Parathyroid adenoma (tissue), 2 donors: ENCODE measurements around the gene NPIPA5.
"Not testable (repeated sequence)": the region's sequence is repeated elsewhere in the genome, so short reads cannot be mapped to it uniquely, and the experiment has no call there.

ENCODE experiments used
- H2AFZ ChIP-seq: fragments of 300-600 bp; sonication (generic); one replicate; pipeline ENCODE4 v1.7.0; 2017; ENCODE audit warnings: antibody characterized with exemption, mild to moderate bottlenecking
- H3K27ac ChIP-seq: fragments of 300-600 bp; sonication (generic); one replicate; pipeline ENCODE4 v1.7.0; 2017
- H3K27me3 ChIP-seq: fragments of 300-600 bp; sonication (generic); one replicate; pipeline ENCODE4 v1.7.0; 2017; ENCODE audit warnings: low read length; ENCODE audit not compliant: control insufficient read depth, insufficient read depth
- H3K36me3 ChIP-seq: fragments of 300-600 bp; sonication (generic); one replicate; pipeline ENCODE4 v1.7.0; 2017; ENCODE audit warnings: low read length; ENCODE audit not compliant: control insufficient read depth, insufficient read depth
- H3K4me1 ChIP-seq: fragments of 300-600 bp; sonication (generic); one replicate; pipeline ENCODE4 v1.7.0; 2017; ENCODE audit warnings: control low read depth
- H3K4me2 ChIP-seq: fragments of 300-600 bp; sonication (generic); one replicate; pipeline ENCODE4 v1.7.0; 2017; ENCODE audit warnings: low read length
- H3K4me3 ChIP-seq: fragments of 300-600 bp; sonication (generic); one replicate; pipeline ENCODE4 v1.7.0; 2017; ENCODE audit warnings: low read depth, low read length
- H3K79me2 ChIP-seq: fragments of 300-600 bp; sonication (generic); one replicate; pipeline ENCODE4 v1.7.0; 2017; ENCODE audit warnings: control low read depth
- H3K9ac ChIP-seq: fragments of 300-600 bp; sonication (generic); one replicate; pipeline ENCODE4 v1.7.0; 2017; ENCODE audit warnings: mild to moderate bottlenecking
- H3K9me3 ChIP-seq: fragments of 300-600 bp; sonication (generic); one replicate; pipeline ENCODE4 v1.7.0; 2017; ENCODE audit warnings: low read length; ENCODE audit not compliant: control insufficient read depth
- TF ChIP-seq, protein P1 (sequence below): fragments of 300-600 bp; sonication (generic); IDR thresholded peaks from one replicate; pipeline ENCODE4 v1.7.0; 2017; ENCODE audit warnings: antibody characterized with exemption, mild to moderate bottlenecking
- donor health status: primary hyperparathyroidism.

Gene NPIPA5

GRCh38 chr16:15396948-15397594, 19.0 kb upstream of the NPIPA5 start:
- Histone ChIP-seq H2AFZ (no peak overlapping the region), H3K79me2 (no peaks in the 10 kb centered on the region), H3K27ac (no peak overlapping the region), H3K27me3 (no peaks in the 10 kb centered on the region), H3K4me1 (no peaks in the 10 kb centered on the region), H3K4me3 (no peak overlapping the region), H3K4me2 (no peak overlapping the region), H3K9ac (no peak overlapping the region), H3K36me3 (no peaks in the 10 kb centered on the region), H3K9me3 (no peaks in the 10 kb centered on the region)
- TF ChIP-seq, protein P1, sequence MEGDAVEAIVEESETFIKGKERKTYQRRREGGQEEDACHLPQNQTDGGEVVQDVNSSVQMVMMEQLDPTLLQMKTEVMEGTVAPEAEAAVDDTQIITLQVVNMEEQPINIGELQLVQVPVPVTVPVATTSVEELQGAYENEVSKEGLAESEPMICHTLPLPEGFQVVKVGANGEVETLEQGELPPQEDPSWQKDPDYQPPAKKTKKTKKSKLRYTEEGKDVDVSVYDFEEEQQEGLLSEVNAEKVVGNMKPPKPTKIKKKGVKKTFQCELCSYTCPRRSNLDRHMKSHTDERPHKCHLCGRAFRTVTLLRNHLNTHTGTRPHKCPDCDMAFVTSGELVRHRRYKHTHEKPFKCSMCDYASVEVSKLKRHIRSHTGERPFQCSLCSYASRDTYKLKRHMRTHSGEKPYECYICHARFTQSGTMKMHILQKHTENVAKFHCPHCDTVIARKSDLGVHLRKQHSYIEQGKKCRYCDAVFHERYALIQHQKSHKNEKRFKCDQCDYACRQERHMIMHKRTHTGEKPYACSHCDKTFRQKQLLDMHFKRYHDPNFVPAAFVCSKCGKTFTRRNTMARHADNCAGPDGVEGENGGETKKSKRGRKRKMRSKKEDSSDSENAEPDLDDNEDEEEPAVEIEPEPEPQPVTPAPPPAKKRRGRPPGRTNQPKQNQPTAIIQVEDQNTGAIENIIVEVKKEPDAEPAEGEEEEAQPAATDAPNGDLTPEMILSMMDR: no peak

DNA sequence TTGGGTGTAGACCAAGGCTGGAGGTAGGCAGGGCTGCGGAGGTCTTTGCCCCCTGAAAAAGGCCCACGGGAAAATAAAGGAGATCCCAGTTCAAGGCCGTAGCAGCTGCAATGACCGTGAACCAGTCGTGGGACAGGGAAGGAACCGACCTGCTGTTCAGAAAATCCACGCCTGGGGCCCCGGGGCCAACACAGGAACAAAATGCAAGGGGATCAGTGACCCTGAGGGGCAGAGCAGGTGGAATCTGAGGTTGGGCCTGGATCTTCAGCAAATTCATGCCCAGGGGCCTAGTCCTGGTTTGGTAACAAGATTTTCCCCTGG, 18.4 kb upstream of the NPIPA5 start:
- not testable (repeated sequence) for H3K4me3 ChIP-seq, H3K9me3 ChIP-seq, H3K27ac ChIP-seq, H3K27me3 ChIP-seq, H3K36me3 ChIP-seq, H3K4me1 ChIP-seq, H3K79me2 ChIP-seq, H3K9ac ChIP-seq
- Histone ChIP-seq H2AFZ (peak overlapping the region; percentile 89), H3K4me2 (peak overlapping the region; percentile 83)

DNA sequence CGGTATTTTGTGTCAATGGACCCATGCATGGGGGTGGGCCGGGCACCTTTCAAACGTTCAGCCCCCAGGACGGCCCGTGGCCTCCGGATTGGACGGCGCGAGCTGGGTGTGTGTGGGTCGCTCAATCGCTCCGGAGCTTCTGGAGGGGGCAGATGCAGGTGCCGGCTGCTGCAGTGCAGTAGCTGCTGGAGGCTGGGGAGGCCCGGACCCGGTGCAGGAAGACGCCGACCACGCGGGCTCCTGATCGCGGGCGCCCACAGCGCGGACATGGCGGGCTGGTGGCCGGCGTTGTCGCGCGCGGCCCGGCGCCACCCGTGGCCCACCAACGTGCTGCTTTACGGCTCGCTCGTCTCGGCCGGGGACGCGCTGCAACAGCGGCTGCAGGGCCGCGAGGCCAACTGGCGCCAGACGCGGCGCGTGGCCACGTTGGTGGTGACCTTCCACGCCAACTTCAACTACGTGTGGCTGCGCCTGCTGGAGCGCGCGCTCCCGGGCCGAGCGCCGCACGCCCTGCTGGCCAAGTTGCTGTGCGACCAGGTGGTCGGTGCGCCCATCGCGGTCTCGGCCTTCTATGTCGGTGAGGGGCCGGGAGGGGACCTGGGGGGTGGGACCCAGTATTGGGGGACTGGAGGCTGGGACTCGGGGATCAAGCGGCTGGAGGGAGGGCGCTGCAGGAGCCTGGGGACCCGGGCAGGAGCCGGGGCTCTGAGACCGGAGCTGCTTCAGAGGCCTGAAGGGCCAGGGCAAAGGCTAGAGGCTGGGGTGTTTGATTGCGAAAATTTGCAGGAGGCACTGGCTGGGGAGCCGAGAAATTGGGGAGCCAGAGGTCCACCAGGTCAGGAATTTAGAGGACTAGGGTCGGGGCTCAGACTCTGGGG, 17.8 kb upstream of the NPIPA5 start, which contains the start of gene MPV17L:
Gene MPV17L (plus strand): TSS at position 124 of the 878 bp plus-strand sequence. CDS start 144 bp downstream, at position 268.
- Histone ChIP-seq H3K4me3 (peak within 1 kb of the TSS; percentile 55), H3K4me2 (peak within 1 kb of the TSS; percentile 83), H2AFZ (peak within 1 kb of the TSS; percentile 89)
- not testable (repeated sequence) for H3K27ac ChIP-seq, H3K9ac ChIP-seq, H3K36me3 ChIP-seq, H3K9me3 ChIP-seq, H3K4me1 ChIP-seq, H3K79me2 ChIP-seq, H3K27me3 ChIP-seq

- H3K36me3 ChIP-seq, H2AFZ ChIP-seq, H3K4me3 ChIP-seq, H3K9ac ChIP-seq, H3K79me2 ChIP-seq, H3K27me3 ChIP-seq, H3K9me3 ChIP-seq, H3K4me1 ChIP-seq, H3K4me2 ChIP-seq, H3K27ac ChIP-seq: not testable (repeated sequence)
Observed at GRCh38 chr16:15393025-15393424, 14.9 kb upstream of the NPIPA5 start.

DNA sequence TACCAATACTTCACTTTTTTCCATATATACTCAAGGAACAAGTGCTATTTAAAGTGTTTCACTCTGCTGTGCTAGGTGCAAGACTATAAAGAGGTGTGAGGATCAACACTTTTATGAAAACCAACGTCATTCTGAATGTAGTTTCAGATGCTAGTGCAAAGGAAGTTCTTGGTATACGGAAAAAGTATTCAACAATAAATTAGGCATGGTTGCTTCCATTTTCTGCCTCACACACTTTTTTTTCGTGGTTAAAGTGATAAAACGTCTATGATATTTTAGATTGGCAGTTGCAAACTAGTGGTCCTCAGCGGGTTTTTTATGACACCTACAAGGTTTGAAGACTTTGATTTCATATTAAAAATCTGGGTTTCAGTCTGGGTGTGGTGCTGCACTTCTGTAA, 11.8 kb upstream of the NPIPA5 start:
- not testable (repeated sequence) for H3K36me3 ChIP-seq, H3K4me1 ChIP-seq, H3K79me2 ChIP-seq

DNA sequence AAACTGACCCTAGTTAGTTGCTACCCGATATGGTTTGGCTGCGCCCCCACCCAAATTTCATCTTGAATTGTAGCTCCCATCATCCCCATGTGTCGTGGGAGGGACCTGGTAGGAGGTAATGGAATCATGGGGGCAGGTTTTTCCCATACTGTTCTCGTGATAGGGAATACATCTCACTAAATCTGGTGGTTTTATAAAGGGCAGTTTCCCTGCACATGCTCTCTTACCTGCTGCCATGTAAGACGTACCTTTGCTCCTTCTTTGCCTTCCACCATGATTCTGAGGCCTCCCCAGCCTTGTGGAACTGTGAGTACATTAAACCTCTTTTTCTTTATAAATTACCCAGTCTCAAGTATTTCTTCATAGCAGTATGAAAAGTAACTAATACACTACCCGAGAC, 10.0 kb upstream of the NPIPA5 start:
- H3K4me1 ChIP-seq, H3K9ac ChIP-seq, H3K4me3 ChIP-seq, H3K9me3 ChIP-seq, H3K27ac ChIP-seq, H3K4me2 ChIP-seq, H2AFZ ChIP-seq, H3K27me3 ChIP-seq, H3K79me2 ChIP-seq, H3K36me3 ChIP-seq: not testable (repeated sequence)

More for the DNA sequence above, 11.8 kb upstream of the NPIPA5 start:
- not testable (repeated sequence) for H2AFZ ChIP-seq, H3K27ac ChIP-seq, H3K4me3 ChIP-seq, H3K9me3 ChIP-seq, H3K4me2 ChIP-seq, H3K9ac ChIP-seq, H3K27me3 ChIP-seq

DNA sequence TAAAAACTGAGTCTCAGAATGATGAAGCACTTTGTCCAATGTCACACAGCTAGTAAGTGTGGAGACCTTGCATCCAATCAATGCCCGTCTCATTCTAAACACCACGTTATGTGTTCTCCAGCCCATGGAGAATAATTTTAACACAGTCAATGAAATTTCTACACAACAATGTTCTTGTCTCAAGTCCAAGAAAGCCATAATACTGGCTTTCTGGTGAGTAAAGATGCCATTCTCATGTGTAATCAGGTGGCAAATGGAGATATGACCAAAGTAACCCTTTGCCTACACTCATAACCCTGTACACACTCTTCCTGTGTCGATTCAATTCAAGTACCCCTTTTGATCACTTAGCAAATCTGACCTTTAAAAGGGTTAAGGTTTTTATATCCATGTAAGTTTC, 4.7 kb upstream of the NPIPA5 start:
- H3K27ac ChIP-seq, H3K4me1 ChIP-seq, H3K36me3 ChIP-seq, H2AFZ ChIP-seq, H3K9ac ChIP-seq, H3K27me3 ChIP-seq, H3K4me3 ChIP-seq, H3K9me3 ChIP-seq, H3K4me2 ChIP-seq, H3K79me2 ChIP-seq: not testable (repeated sequence)

DNA sequence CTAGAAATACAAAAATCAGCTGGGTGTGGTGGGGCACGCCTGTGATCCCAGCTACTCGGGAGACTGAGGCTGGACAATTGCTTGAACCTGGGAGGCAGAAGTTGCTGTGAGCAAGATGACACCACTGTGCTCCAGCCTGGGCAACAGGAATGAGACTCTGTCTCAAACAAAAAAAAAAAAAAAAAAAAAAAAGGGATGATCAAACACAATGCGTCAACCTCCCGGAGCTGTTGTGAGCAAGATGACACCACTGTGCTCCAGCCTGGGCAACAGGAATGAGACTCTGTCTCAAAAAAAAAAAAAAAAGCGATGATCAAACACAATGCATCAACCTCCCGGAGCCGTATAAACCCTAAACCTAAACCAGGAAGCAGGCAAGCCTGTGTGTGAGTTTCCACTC, 20.6 kb downstream of the NPIPA5 start:
- not testable (repeated sequence) for H2AFZ ChIP-seq, H3K27ac ChIP-seq, H3K4me1 ChIP-seq

GRCh38 chr16:15354846-15355245, 23.2 kb downstream of the NPIPA5 start:
- H3K27me3 ChIP-seq, H3K4me1 ChIP-seq: not testable (repeated sequence)

More for the DNA sequence above, 20.6 kb downstream of the NPIPA5 start:
- H3K9ac ChIP-seq, H3K79me2 ChIP-seq, H3K4me3 ChIP-seq, H3K36me3 ChIP-seq, H3K9me3 ChIP-seq, H3K4me2 ChIP-seq, H3K27me3 ChIP-seq: not testable (repeated sequence)

GRCh38 chr16:15352852-15353251, 25.2 kb downstream of the NPIPA5 start:
- H3K79me2 ChIP-seq, H3K9ac ChIP-seq, H3K4me3 ChIP-seq, H3K27ac ChIP-seq, H3K36me3 ChIP-seq, H2AFZ ChIP-seq, H3K4me2 ChIP-seq, H3K9me3 ChIP-seq, H3K4me1 ChIP-seq, H3K27me3 ChIP-seq: not testable (repeated sequence)

More at GRCh38 chr16:15354846-15355245, 23.2 kb downstream of the NPIPA5 start:
- H3K9me3 ChIP-seq, H2AFZ ChIP-seq, H3K4me2 ChIP-seq, H3K36me3 ChIP-seq, H3K79me2 ChIP-seq, H3K4me3 ChIP-seq, H3K9ac ChIP-seq, H3K27ac ChIP-seq: not testable (repeated sequence)
